ENCODE data around the gene GREM1.

The GREM1 gene

GRCh38 chr15:32732574-32733157 is 14.9 kb downstream of the GREM1 start:
- DNase-seq: no peak

GRCh38 chr15:32733281-32733680 is 15.5 kb downstream of the GREM1 start:
- no peak for DNase-seq

DNA sequence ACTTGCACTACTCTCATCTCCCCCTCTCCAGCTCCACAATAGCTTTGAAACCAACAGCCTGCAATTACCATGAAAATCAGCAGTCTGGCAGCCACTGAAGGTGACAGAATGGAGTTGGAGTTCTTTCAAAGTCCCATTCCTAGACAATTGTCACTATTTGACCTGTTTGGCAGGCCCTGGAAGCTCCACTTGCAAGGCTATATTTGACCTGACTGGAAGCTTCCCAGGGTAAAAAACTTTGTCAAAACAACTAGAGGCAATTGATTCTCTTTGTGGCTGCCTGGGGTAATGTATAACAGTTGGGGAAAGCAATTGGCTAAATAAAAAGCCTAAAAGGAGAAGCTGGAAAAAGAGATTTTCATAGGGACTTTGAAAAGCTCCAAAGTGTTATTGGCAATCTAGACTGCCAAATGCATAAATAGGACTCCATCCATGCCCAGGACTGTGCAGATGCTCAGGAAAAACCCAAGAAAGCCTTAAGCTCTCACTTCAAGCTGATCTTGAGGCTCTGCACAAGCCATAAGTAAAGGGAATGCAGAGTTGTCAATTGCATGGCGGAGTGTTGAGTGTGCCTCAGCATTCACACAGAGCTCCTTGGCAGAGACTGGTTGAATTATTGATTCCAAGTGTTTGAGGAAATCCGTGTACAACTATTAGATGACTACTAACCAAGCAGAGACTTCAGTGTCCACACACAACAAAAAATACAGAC is 18.3 kb downstream of the GREM1 start:
- DNase-seq: no peak

- DNase-seq: no peak
Observed at GRCh38 chr15:32736701-32737061, 18.9 kb downstream of the GREM1 start.

- no peak for DNase-seq
Observed at GRCh38 chr15:32737304-32737703, 19.5 kb downstream of the GREM1 start.

DNA sequence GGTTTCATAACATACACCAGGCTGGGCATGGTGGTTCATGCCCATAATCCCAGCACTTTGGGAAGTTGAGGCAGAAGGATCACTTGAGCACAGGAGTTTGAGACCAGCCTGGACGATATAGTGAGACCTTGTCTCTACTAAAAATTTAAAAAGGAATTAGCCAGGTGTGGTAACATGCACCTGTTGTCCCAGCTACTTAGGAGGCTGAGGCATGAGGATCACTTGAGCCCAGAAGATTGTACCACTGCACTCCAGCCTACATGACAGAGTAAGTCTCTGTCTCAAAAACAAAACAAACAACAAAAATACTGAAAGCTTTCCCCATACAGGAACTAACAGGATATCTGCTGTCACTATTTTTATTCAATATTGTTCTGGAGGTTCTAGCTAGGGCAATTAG is 20.9 kb downstream of the GREM1 start:
- DNase-seq: no peak

GRCh38 chr15:32739522-32740063 is 21.8 kb downstream of the GREM1 start:
- DNase-seq: no peak

DNA sequence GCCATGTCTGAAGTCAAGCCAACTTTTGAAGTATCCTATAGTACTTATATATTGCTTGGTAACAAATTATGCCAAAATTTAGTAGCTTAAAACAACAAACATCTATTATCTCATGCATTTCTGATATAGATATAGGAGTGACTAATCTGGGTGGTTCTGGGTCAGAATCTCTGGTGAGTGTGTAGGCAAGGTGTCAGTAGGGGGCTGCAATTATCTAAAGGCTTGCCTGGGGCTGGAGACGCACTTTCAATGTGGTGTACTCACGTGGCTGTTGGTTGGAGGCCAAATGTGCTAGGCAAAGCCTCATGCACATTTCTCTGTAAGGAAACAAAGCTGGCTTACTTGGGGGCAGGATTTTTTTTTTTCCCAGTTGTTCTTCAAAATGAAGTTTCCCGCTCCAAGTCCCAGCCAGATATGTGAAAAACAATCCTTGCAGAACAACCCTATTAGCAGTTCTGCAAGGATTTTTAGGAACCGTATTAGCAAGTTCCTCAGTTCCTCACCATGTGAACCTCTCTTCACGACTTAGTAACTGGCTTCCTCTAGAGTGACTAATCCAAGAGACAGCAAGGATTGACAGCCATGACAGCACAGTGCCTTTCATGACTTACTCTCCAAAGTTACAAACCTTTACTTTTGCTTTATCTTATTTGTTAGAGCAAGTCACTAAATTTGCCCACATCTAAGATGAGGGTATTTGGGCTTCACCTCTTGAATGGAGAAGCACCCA is 25.8 kb downstream of the GREM1 start:
- DNase-seq: no peak

- DNase-seq: no peak
Observed at GRCh38 chr15:32746116-32746857, 28.5 kb downstream of the GREM1 start.

- no peak for DNase-seq
Observed at GRCh38 chr15:32747921-32748342, 30.1 kb downstream of the GREM1 start.

DNA sequence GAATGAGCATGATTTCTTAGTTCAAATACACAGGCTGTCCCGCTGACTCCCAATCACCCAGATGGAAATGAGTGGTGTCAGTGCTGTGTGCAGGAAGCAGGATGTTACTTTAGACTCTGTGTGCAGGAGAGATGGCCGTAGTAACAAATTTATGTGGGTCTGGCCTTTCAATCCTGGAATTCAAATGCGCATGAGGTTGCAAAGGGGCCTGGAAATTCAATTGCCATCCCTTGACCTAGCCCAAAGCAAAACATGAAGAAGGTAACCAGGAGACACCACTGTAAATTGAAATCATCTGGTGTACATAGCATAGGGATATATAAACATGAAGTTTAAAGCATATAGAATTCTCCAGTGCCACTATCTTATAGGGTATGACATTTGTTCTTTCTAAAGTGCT is 33.2 kb downstream of the GREM1 start:
- DNase-seq: no peak

DNA sequence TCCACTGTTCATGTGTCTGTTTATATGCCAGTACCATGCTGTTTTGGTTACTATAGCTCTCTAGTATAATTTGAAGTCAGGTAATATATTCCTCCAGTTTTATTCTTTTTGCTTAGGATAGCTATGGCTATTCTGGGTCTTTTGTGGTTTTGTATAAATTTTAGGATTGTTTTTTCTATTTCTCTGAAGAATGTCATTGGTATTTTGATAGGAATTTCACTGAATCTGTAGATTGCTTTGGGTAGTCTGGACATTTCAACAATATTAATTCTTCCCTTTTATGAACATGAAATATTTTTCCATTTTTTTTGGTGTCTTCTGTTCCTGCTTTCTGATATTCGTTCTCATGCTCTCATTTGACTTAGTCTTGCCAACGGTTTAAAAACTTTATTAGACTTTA is 39.6 kb downstream of the GREM1 start:
- no peak for DNase-seq

DNA sequence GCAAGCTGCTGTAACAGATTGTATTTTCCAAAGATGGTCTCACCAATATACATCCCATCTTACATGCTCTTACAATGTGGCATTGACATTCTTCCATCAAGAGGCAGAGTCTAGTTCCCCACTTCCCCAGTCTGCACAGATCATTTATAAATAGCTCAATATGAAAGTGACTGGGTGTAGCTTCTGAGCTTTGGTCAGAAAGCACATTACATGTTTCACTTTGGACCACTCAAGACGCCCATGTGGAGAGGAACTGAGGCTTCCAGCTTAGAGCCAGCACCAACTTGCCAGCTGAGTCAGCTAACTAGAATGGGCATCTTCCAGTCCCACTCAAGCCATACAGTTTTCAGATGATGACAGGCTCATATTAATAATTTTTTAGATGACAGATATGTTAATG is 45.5 kb downstream of the GREM1 start:
- DNase-seq: no peak

DNA sequence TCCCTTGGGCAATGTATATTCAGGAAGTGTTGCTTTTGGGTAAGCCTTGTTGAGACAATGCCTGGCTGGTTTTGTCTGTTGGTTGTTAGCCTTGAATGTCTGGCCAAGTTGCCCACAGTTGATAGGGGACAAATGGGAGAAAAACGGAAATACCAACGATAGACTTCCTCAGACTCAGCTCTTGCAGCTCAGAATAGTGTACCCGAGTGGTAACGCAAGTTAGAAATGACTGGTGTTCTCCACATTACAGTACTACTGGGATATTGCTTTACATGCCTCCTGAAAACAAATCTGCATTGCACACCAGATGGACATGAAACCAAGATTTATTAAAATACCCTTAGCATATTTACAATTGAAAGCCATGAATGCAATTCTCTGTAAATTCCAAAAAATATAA is 47.4 kb downstream of the GREM1 start:
- DNase-seq: no peak

DNA sequence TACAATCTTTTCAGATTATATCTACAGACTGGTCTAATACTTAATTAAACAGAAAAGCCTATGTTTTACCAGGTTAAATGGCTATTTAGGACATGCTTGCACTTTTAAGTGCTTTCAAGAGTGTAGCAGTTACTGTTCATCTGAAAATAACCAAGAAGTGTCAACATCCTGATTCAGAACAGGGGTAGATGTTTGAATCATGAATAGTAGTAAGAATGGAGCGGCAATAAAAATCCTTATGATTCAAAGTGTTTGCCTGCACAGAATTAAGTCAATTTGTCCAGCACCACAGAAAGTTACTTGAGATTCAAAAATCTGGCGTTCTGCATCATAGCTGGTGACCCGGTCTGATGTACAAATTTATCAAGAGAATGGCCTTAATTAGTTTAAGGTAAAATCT is 48.3 kb downstream of the GREM1 start:
- no peak for DNase-seq

DNA sequence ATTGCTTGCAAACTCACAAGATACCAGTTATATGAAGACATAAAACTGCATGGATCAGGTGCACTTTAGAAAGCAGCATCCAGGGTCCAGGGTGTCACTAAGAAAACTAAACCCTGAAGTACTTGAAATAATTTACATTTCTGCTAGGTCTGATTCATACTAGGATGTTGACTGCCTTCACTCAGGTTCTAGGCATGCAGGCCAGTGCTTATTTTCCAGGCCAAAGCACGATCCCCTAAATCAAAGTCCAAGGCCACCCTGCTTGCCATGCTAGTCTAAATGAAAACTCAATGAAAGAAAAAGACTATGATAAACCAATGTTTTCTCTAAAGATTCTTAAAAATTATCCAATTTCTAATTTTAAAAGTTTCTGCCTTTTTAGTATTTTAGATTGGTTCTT is 49.4 kb downstream of the GREM1 start:
- no peak for DNase-seq

GRCh38 chr15:32774022-32774421 is 56.2 kb downstream of the GREM1 start:
- no peak for DNase-seq

- no peak for DNase-seq
Observed at GRCh38 chr15:32775103-32775502, 57.3 kb downstream of the GREM1 start.

GRCh38 chr15:32778391-32779176 is 60.8 kb downstream of the GREM1 start:
- DNase-seq: no peak

DNA sequence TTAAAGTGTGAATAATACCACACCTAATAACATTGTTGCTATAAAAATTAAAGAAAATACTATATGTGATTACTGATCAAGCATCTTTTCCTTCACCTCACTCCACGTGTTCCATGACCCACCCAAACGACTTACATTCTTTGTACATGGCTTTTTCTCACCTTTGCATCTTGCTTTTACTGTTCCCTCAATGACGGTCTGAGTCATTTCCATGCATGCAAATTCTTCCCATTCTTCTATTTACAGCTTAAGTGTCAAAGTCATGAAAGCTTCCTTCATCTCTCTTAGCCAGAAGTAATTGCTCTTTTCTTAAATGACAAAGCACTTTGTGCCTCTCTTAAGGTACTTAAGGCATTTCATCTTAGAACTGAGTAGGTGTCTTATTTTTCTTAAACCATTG is 64.0 kb downstream of the GREM1 start:
- no peak for DNase-seq

GRCh38 chr15:32784581-32784980 is 66.8 kb downstream of the GREM1 start:
- no peak for DNase-seq

GRCh38 chr15:32786906-32787305 is 69.1 kb downstream of the GREM1 start:
- no peak for DNase-seq

- DNase-seq: no peak
Observed at GRCh38 chr15:32787949-32788348, 70.1 kb downstream of the GREM1 start.

All from activated CD4-positive, alpha-beta T cell treated with anti-CD3 and anti-CD28 coated beads, Interleukin-2, amount 50 U/mL, for 1 hour (primary cell).